Muscle layer of colon (tissue), 2 donors: Measurements from ENCODE around the gene MYH1.

Experiments used
- H3K27ac ChIP-seq: one replicate; pipeline ENCODE4 v1.7.0; 2013; ENCODE audit warnings: low read depth, mild to moderate bottlenecking, low read length, moderate library complexity
- H3K27me3 ChIP-seq, 2 donors: one replicate each; pipeline ENCODE4 v1.7.0; 2013; ENCODE audit warnings: low read length in 2 of 2, mild to moderate bottlenecking in 2 of 2; ENCODE audit not compliant: insufficient read depth in 2 of 2, control insufficient read depth in 1 of 2
- H3K36me3 ChIP-seq: one replicate; pipeline ENCODE4 v1.7.0; 2013; ENCODE audit warnings: mild to moderate bottlenecking, low read length; ENCODE audit not compliant: insufficient read depth
- H3K4me1 ChIP-seq: one replicate; pipeline ENCODE4 v1.7.0; 2013; ENCODE audit warnings: mild to moderate bottlenecking, low read length; ENCODE audit not compliant: insufficient read depth
- H3K4me3 ChIP-seq, 2 donors: one replicate each; pipeline ENCODE4 v1.7.0; 2013; ENCODE audit warnings: low read length in 2 of 2, low read depth in 1 of 2, mild to moderate bottlenecking in 1 of 2, moderate library complexity in 1 of 2
- H3K9ac ChIP-seq: one replicate; pipeline ENCODE4 v1.7.0; 2013; ENCODE audit warnings: low read length
- H3K9me3 ChIP-seq: one replicate; pipeline ENCODE4 v1.7.0; 2013; ENCODE audit warnings: mild to moderate bottlenecking, low read length
- donor health status: abdominal sarcoma.
- donor health status: Adenocarcinoma of cecum.

MYH1 gene

DNA sequence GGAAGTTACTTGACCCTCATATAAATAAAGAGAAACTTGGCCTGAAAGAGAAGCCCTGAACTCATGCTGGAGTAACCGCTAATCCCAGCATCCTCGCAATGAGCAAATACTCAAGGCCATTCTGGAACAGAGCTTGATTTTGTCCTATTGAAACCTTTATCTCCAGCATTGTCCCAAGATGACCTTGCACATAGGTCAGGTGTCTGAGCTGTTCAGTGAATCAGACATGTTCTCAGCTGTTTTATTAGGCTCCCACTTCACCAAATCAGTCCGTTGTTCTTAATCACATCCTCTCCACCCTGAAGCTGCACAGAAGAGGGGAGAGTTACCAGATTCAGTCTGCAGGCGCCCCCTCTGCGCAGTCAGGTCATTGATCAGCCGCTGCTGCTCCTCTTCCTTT is 9.1 kb upstream of the MYH1 start:
- Histone ChIP-seq H3K27me3 (no peaks in the 10 kb centered on the region), H3K9me3 (no peaks in the 10 kb centered on the region), H3K36me3 (no peaks in the 10 kb centered on the region), H3K4me1 (no peaks in the 10 kb centered on the region), H3K4me3 (no peak overlapping the region), H3K27ac (no peak overlapping the region), H3K9ac (no peak overlapping the region)

DNA sequence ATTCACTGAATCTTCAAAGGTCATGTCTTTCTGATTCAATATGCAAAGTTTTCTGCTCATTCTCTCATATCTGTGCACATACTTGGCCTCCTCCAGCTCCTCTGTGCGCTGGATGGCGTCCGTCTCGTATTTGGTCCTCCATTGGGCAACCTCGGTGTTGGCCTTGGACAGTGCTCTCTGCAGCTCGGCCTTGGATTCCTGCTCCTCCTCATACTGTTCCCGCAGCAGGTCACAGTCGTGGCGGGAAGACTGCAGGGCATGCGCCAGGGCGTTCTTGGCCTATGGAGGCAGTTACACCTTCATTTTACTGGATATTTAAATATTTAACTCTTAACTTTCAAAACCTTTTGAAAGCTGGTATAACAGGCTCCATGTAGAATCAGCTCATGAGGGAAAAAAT is 8.2 kb upstream of the MYH1 start:
- Histone ChIP-seq H3K27me3 (no peaks in the 10 kb centered on the region), H3K9me3 (no peaks in the 10 kb centered on the region), H3K27ac (no peak overlapping the region), H3K36me3 (no peaks in the 10 kb centered on the region), H3K4me1 (no peaks in the 10 kb centered on the region), H3K9ac (no peak overlapping the region), H3K4me3 (no peak overlapping the region)

GRCh38 chr17:10523064-10523463 is 4.7 kb upstream of the MYH1 start:
- Histone ChIP-seq H3K4me1 (no peaks in the 10 kb centered on the region), H3K36me3 (no peaks in the 10 kb centered on the region), H3K9ac (no peak overlapping the region), H3K27me3 (no peaks in the 10 kb centered on the region), H3K27ac (no peak overlapping the region), H3K9me3 (no peaks in the 10 kb centered on the region), H3K4me3 (no peak overlapping the region)

GRCh38 chr17:10521949-10522348 is 3.6 kb upstream of the MYH1 start:
- H3K27me3 ChIP-seq: no peaks in the 10 kb centered on the region
- H3K9me3 ChIP-seq: no peaks in the 10 kb centered on the region
- no peaks in the 10 kb centered on the region for H3K4me1 ChIP-seq
- no peak overlapping the region for H3K27ac ChIP-seq
- H3K9ac ChIP-seq: no peak overlapping the region
- no peaks in the 10 kb centered on the region for H3K36me3 ChIP-seq
- no peak overlapping the region for H3K4me3 ChIP-seq

- H3K4me1 ChIP-seq: no peaks in the 10 kb centered on the region
- no peaks in the 10 kb centered on the region for H3K9me3 ChIP-seq
- H3K36me3 ChIP-seq: no peaks in the 10 kb centered on the region
- no peak overlapping the region for H3K27ac ChIP-seq
- H3K9ac ChIP-seq: no peak overlapping the region
- no peaks in the 10 kb centered on the region for H3K27me3 ChIP-seq
- no peak overlapping the region for H3K4me3 ChIP-seq
Measured at GRCh38 chr17:10516638-10517037, 1.7 kb downstream of the MYH1 start.

DNA sequence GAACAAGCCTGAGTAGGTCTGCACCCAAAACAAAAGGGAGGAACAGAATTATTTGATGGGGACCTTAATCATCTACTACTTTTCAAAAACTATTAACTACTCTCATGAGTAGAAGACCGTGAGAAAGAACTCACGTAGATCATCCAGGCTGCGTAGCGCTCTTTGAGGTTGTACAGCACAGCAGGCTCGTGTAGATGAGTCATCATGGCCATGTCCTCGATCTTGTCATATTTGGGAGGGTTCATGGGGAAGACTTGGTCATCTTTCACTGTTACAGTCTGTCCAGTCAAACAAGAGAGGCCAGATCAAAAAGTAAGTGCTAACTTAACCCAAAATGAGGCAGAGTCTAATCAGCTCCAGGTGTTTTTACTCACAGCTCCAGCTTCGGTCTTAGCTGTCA is 2.3 kb downstream of the MYH1 start:
- Histone ChIP-seq H3K9me3 (no peaks in the 10 kb centered on the region), H3K9ac (no peak overlapping the region), H3K27me3 (no peaks in the 10 kb centered on the region), H3K27ac (no peak overlapping the region), H3K4me1 (no peaks in the 10 kb centered on the region), H3K4me3 (no peak overlapping the region), H3K36me3 (no peaks in the 10 kb centered on the region)

- Histone ChIP-seq H3K27ac (no peak overlapping the region), H3K9me3 (no peaks in the 10 kb centered on the region), H3K4me1 (no peaks in the 10 kb centered on the region), H3K9ac (no peak overlapping the region), H3K27me3 (no peaks in the 10 kb centered on the region), H3K36me3 (no peaks in the 10 kb centered on the region), H3K4me3 (no peak overlapping the region)
Measured at GRCh38 chr17:10513299-10514067, 4.9 kb downstream of the MYH1 start.

DNA sequence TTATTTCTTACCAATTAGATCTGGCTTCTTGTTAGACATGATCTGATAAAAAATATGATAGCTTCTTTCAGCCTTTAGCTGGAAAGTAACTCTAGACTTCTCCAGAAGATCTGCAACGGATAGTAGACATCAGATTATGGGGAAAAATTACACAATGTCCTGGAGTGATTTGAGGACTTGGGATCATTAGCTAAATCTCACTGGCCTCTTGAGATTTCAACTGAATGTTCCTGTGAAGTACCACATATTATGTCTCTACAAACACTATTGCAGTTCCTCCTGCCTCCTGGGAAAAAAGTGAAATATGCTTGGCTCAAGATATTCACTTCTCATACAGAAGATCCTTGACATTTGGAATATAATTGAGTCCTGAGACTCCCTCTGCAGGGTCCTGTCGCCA is 5.5 kb downstream of the MYH1 start:
- H3K36me3 ChIP-seq: no peaks in the 10 kb centered on the region
- H3K27ac ChIP-seq: no peak overlapping the region
- no peak overlapping the region for H3K9ac ChIP-seq
- H3K9me3 ChIP-seq: no peaks in the 10 kb centered on the region
- H3K4me3 ChIP-seq: no peak overlapping the region
- H3K27me3 ChIP-seq: no peaks in the 10 kb centered on the region
- H3K4me1 ChIP-seq: no peaks in the 10 kb centered on the region

DNA sequence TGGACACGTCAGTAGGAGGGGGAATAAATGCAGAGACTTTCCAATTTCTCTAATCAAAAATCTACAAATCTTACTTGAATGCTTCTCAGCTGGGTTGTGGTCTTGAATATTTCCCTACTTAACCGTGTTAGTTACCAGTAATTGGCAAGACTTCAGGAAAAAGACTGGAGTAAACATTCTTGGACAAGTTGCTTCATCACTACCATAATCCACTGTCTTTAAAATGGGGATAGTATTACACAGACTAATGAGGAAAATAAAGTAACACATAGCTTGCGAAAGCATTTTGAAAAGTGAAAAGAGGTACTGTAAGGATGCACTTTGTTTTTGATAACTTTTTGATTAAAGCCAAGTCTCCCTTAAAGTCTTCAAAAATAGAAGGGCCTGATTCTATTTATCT is 18.4 kb downstream of the MYH1 start:
- Histone ChIP-seq H3K9ac (no peak overlapping the region), H3K4me1 (no peaks in the 10 kb centered on the region), H3K27ac (no peak overlapping the region), H3K36me3 (no peaks in the 10 kb centered on the region), H3K27me3 (no peaks in the 10 kb centered on the region), H3K9me3 (no peaks in the 10 kb centered on the region), H3K4me3 (no peak overlapping the region)

DNA sequence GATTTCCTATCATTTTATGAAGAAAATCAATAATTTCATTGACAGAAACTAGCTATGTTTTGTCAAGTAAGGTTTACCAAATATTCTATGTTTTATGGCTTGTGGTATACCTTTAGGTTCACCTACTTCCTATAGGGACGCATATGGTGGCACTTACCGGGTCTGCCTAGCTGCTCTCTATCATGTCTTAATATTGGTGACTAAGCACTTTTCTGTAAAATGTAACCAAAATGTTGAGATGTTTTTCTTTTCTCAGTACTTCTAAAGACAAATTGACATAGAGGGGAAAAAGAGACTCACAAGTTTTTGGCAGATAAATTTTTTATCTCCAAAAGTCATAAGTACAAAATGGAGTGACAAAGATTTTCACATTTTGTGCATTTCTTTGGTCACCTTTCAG is 26.3 kb downstream of the MYH1 start:
- Histone ChIP-seq H3K4me1 (no peaks in the 10 kb centered on the region), H3K36me3 (no peaks in the 10 kb centered on the region), H3K9me3 (peaks cover 7% of the 10 kb centered on the region), H3K27me3 (no peaks in the 10 kb centered on the region), H3K4me3 (no peak overlapping the region), H3K9ac (no peak overlapping the region), H3K27ac (no peak overlapping the region)

GRCh38 chr17:10482252-10482651 is 36.1 kb downstream of the MYH1 start:
- Histone ChIP-seq H3K4me1 (no peaks in the 10 kb centered on the region), H3K9me3 (no peaks in the 10 kb centered on the region), H3K9ac (no peak overlapping the region), H3K27me3 (no peaks in the 10 kb centered on the region), H3K4me3 (no peak overlapping the region), H3K36me3 (no peaks in the 10 kb centered on the region), H3K27ac (no peak overlapping the region)

DNA sequence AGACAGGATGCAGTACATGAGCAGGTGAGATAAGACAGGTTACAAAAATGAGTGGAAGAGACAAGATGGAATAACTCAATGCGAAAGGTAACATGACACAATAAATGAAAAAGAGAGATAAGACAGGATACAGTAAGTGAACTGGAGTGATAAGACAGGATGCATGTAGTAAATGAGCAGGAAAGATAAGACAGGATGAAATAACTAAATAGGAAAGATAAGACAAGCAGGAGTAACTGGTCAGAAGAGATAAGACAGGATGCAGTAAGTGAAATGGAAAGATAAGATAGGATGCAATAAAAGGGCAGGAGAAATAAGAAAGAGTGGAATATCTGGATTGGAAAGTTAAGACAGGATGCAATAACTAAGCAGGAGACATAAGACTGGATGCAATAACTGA is 40.6 kb downstream of the MYH1 start:
- H3K27me3 ChIP-seq: no peaks in the 10 kb centered on the region
- H3K4me1 ChIP-seq: no peaks in the 10 kb centered on the region
- H3K36me3 ChIP-seq: no peaks in the 10 kb centered on the region
- no peaks in the 10 kb centered on the region for H3K9me3 ChIP-seq
- no peak overlapping the region for H3K9ac ChIP-seq
- H3K4me3 ChIP-seq: no peak overlapping the region
- H3K27ac ChIP-seq: no peak overlapping the region
